Measurements from ENCODE around the gene ACOT11. TPM values are rescaled to one million over a fixed set of nuclear protein-coding genes. Genes with fewer than 3 reads are reported as not detected.

The ACOT11 gene
- total and polyA plus RNA-seq, 9 of the 15 experiments (the other 6 are each of a cell fraction or from before 2014, with no cell fraction given): 0.04 to 1.2 (median 0.64) TPM; not detected in 2

- TF ChIP-seq HDAC6 (IDR thresholded peaks at IDR 0.05; ENCODE audit: low read depth, low read length): no peak
- TF ChIP-seq IRF9 (tag; IDR thresholded peaks at IDR 0.05): no peak
- TF ChIP-seq NFRKB (IDR thresholded peaks at IDR 0.05; ENCODE audit: low read depth): no peak
- no peak for TF ChIP-seq FOXP1 (CRISPR knock-in tag; IDR thresholded peaks at IDR 0.05)
- no peak for TF ChIP-seq LCOR (CRISPR knock-in tag; IDR thresholded peaks at IDR 0.05)
- TF ChIP-seq CTCFL (IDR thresholded peaks at IDR 0.05; ENCODE audit: borderline replicate concordance, insufficient read depth, low read depth, low read length, poor library complexity, severe bottlenecking): no peak
- TF ChIP-seq ZMIZ1 (IDR thresholded peaks at IDR 0.05; ENCODE audit: low read depth in 2 of 2, low read length in 2 of 2): no peak
- 0 out of 2 replicates have a peak, but pooled peaks have one; percentile 12 for TF ChIP-seq RFX1 (IDR thresholded peaks at IDR 0.05)
- no peak for TF ChIP-seq PHB2 (IDR thresholded peaks at IDR 0.05; ENCODE audit: low read depth)
These were observed 19.4 kb upstream of the ACOT11 start (continued) for GRCh38 chr1:54528613-54529012.
